Stomach smooth muscle (tissue), 2 donors: ENCODE measurements around the gene NYAP1.

Experiments
- H3K27ac ChIP-seq: one replicate; pipeline ENCODE4 v1.7.0; 2013; ENCODE audit warnings: mild to moderate bottlenecking, low read length, inconsistent platforms
- H3K27me3 ChIP-seq, 2 donors: one replicate each; pipeline ENCODE4 v1.7.0; 2013; ENCODE audit warnings: low read length in 2 of 2; ENCODE audit not compliant: insufficient read depth in 2 of 2, control insufficient read depth in 1 of 2
- H3K36me3 ChIP-seq, 2 donors: one replicate each; pipeline ENCODE4 v1.7.0; 2013; ENCODE audit warnings: low read length in 2 of 2; ENCODE audit not compliant: control insufficient read depth in 2 of 2, insufficient read depth in 2 of 2
- H3K4me1 ChIP-seq: one replicate; pipeline ENCODE4 v1.7.0; 2013; ENCODE audit warnings: low read length; ENCODE audit not compliant: control insufficient read depth, insufficient read depth
- H3K4me3 ChIP-seq, 2 donors: one replicate each; pipeline ENCODE4 v1.7.0; 2013; ENCODE audit warnings: low read length in 2 of 2
- H3K9ac ChIP-seq, 2 donors: one replicate each; pipeline ENCODE4 v1.7.0; 2013; ENCODE audit warnings: low read length in 2 of 2, mild to moderate bottlenecking in 1 of 2
- H3K9me3 ChIP-seq, 2 donors: one replicate each; pipeline ENCODE4 v1.7.0; 2013; ENCODE audit warnings: low read length in 2 of 2; ENCODE audit not compliant: control insufficient read depth in 2 of 2
- donor health status: healthy.
- donor health status: Pancreatic carcinoma.

The NYAP1 gene

DNA sequence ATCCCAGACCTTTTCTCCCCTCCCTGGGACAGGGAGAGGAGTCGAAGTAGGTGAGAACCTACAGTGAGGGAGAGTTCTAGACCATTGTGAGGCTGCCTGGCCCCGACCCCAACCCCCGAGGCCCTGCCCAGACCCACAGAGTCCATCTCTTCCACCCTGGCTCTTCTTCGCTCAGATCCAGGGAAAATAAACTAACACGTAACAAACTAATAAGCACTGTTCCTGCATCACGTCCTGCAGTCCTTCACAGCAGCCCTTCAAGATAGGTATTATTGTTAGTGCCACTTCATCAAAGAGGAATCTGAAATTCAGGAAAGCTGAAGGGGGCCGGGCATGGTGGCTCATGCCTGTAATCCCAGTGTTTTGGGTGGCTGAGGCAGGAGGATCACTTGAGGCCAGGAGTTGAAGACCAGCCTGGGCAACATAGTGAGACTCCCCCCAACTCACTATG is 19.5 kb upstream of the NYAP1 start, which contains the start of gene SPACDR:
SPACDR (minus strand) TSS at position 51 of the 451 bp plus-strand sequence. CDS start 235 bp downstream, outside the sequence.
- no peak within 1 kb of the TSS for H3K27ac ChIP-seq
- H3K9ac ChIP-seq, result no peak within 1 kb of the TSS
- no peaks in the 10 kb centered on the region for H3K9me3 ChIP-seq
- H3K4me3 ChIP-seq, result no peak within 1 kb of the TSS
- H3K36me3 ChIP-seq, result peaks cover 0 to 2% of the 10 kb centered on the region in 2 donors
- no peaks in the 10 kb centered on the region for H3K27me3 ChIP-seq
- H3K4me1 ChIP-seq, result peaks cover 15% of the 10 kb centered on the region

GRCh38 chr7:100464791-100465190 is 18.9 kb upstream of the NYAP1 start:
- H3K9ac ChIP-seq, result no peak overlapping the region
- H3K27me3 ChIP-seq, result no peaks in the 10 kb centered on the region
- H3K4me3 ChIP-seq, result no peak overlapping the region
- H3K36me3 ChIP-seq, result peaks cover 0 to 2% of the 10 kb centered on the region in 2 donors
- no peak overlapping the region for H3K27ac ChIP-seq
- H3K4me1 ChIP-seq, result peaks cover 20% of the 10 kb centered on the region
- no peaks in the 10 kb centered on the region for H3K9me3 ChIP-seq

DNA sequence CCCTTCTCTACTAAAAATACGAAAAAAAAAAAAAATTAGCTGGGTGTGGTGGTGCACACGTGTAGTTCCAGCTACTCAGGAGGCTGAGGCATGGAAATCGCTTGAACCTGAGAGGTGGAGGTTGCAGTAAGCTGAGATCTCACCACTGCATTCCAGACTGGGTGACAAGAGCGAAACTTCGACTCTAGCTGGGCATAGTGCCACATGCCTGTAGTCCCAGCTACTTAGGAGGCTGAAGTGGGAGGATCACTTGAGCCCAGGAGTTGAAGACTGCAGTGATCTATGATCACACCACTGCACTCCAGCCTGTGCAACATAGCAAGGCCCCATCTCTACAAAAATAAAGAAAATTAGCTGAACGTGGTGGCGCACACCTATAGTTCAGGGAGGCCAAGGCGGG is 18.4 kb upstream of the NYAP1 start:
- Histone ChIP-seq H3K27ac (no peak overlapping the region), H3K4me1 (peaks cover 21% of the 10 kb centered on the region), H3K36me3 (peaks cover 0 to 2% of the 10 kb centered on the region in 2 donors), H3K27me3 (no peaks in the 10 kb centered on the region), H3K9me3 (no peaks in the 10 kb centered on the region), H3K4me3 (no peak overlapping the region), H3K9ac (peak overlapping the region; percentile 28 to 29)

GRCh38 chr7:100465702-100466311 is 17.9 kb upstream of the NYAP1 start:
- no peaks in the 10 kb centered on the region for H3K27me3 ChIP-seq
- peak overlapping the region in 1 of 2 donors; percentile 28 for H3K9ac ChIP-seq
- H3K36me3 ChIP-seq, result peaks cover 0 to 2% of the 10 kb centered on the region in 2 donors
- no peaks in the 10 kb centered on the region for H3K9me3 ChIP-seq
- no peak overlapping the region for H3K27ac ChIP-seq
- H3K4me1 ChIP-seq, result peaks cover 21% of the 10 kb centered on the region
- no peak overlapping the region for H3K4me3 ChIP-seq

DNA sequence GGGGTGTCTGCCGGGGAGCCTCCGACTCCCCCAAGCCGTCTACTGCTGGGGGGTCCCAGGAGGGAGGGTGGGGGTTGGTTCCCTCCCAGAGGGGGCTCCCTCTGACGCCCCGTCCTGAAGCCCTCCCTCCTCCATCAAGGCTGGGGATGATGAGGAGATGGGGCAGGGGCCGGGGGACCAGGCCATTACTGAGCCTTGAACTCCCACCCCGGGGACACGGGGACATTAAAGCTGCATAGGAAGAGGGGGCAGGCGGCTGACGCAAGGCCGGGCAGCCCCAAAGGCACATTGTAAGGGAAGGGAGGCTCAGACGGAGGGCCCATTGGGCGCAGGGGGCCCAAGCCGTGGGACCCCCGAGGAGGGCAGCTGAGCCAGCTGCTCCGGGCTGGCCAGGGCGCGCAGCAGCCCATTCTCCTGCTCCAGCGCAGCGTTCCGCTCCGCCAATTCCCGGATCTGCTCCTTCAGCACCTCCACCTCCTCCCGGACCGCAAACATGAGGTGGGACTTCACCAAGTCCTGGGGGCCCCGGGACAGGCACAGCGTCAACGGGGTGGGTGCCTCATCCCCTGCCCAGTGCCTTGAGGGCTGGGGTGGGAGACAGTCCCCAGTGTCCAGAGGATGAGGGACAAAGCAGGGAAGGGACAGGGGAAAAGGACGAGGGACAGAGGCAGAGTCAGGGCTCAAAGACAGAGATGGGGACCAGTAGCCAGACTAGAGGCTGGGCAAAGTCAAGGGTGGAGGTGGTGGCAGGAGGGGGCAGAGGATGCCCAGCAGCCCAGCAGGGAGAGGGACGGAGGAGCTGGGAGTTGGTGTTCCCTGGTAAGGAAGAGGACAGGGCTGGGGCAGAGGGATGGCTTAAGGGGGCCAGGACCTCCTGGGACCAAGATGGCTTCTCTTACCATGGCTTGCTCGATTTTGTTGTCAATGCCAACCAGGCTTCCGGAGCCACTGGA is 16.8 kb upstream of the NYAP1 start:
- Histone ChIP-seq H3K36me3 (peaks cover 2 to 3% of the 10 kb centered on the region in 2 donors), H3K27ac (peak overlapping the region; percentile 41), H3K4me1 (peaks cover 23% of the 10 kb centered on the region), H3K27me3 (no peaks in the 10 kb centered on the region), H3K9ac (peak overlapping the region in 1 of 2 donors; percentile 5), H3K9me3 (no peaks in the 10 kb centered on the region), H3K4me3 (peak overlapping the region in 1 of 2 donors; percentile 8)

GRCh38 chr7:100467638-100468373 is 15.9 kb upstream of the NYAP1 start:
- H3K27me3 ChIP-seq, result no peaks in the 10 kb centered on the region
- H3K9ac ChIP-seq, result no peak overlapping the region
- H3K9me3 ChIP-seq, result no peaks in the 10 kb centered on the region
- peaks cover 25% of the 10 kb centered on the region for H3K4me1 ChIP-seq
- no peak overlapping the region for H3K4me3 ChIP-seq
- peaks cover 4 to 5% of the 10 kb centered on the region in 2 donors for H3K36me3 ChIP-seq
- peak overlapping the region; percentile 41 for H3K27ac ChIP-seq

- peaks cover 31% of the 10 kb centered on the region for H3K4me1 ChIP-seq
These were observed 14.3 kb upstream of the NYAP1 start for GRCh38 chr7:100469227-100470044.

DNA sequence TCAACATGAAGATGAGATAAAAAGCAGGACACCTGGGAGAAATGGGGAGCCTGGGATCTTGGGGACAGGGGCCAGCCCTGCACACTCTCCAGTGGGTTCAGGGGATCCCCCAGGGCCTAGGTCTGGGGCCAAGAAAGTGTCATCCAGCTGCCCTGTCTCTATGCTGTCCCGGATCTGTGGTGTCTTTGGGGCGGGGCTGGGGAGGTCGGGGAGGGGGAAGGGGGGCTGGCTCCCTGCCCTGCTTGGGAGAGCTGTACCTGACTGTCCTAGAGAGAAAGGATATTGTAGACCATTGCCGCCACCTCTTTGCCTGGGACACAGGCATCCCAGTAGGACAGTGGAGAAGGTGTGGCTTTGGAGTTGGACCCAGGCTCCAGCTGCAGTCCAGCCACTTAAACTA is 12.7 kb upstream of the NYAP1 start:
- Histone ChIP-seq H3K27ac (no peak overlapping the region), H3K4me3 (no peak overlapping the region), H3K9me3 (no peaks in the 10 kb centered on the region), H3K9ac (no peak overlapping the region), H3K27me3 (no peaks in the 10 kb centered on the region), H3K36me3 (peaks cover 13 to 14% of the 10 kb centered on the region in 2 donors), H3K4me1 (peaks cover 37% of the 10 kb centered on the region)

More at GRCh38 chr7:100469227-100470044, 14.3 kb upstream of the NYAP1 start:
- Histone ChIP-seq H3K27ac (no peak overlapping the region), H3K4me3 (no peak overlapping the region), H3K9ac (no peak overlapping the region), H3K27me3 (no peaks in the 10 kb centered on the region), H3K36me3 (peaks cover 12% of the 10 kb centered on the region in 2 donors), H3K9me3 (no peaks in the 10 kb centered on the region)

DNA sequence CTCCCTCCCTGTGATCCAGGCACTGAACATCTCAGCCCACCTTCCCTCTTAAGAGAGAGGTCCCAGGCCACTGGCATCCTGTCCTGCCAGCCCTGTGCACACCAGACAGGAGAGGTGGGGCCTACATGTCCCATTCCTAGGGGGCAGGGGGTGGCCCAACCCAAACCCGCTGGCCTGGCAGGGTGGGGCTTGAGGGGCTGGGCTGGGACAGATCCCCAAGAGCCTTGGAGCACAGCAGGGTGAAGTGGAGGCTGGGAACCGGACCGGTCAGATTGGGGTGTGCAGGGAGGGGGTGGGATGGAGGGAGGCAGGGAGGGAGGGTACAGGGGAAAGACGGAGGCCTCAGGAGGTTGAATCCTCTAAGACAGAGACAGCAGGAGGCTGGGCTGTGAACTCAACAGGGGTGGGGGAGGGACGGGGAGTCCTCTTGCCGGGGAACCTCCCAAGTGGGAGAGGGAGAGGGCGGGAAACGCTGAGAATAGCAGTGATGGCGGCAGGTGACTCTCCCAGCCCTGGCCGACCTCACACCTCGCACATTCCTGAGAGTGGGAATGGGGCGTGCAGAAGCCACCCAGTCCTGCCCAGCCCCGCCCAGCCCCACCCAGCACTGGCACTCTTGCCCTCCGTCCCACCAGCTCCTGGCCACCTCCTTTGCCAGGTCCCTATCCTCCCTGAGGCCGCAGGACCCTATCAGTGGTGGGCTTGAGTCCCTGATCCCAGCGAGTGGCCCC is 11.4 kb upstream of the NYAP1 start:
- peaks cover 12 to 14% of the 10 kb centered on the region in 2 donors for H3K36me3 ChIP-seq
- H3K27ac ChIP-seq, result no peak overlapping the region
- no peak overlapping the region for H3K9ac ChIP-seq
- H3K4me3 ChIP-seq, result no peak overlapping the region
- H3K9me3 ChIP-seq, result no peaks in the 10 kb centered on the region
- no peaks in the 10 kb centered on the region for H3K27me3 ChIP-seq
- H3K4me1 ChIP-seq, result peaks cover 42% of the 10 kb centered on the region
